Measurements from ENCODE around the gene NRF1.
"Not testable (repeated sequence)": the region's sequence is repeated elsewhere in the genome, so short reads cannot be mapped to it uniquely, and the experiment has no call there.

Gene NRF1

DNA sequence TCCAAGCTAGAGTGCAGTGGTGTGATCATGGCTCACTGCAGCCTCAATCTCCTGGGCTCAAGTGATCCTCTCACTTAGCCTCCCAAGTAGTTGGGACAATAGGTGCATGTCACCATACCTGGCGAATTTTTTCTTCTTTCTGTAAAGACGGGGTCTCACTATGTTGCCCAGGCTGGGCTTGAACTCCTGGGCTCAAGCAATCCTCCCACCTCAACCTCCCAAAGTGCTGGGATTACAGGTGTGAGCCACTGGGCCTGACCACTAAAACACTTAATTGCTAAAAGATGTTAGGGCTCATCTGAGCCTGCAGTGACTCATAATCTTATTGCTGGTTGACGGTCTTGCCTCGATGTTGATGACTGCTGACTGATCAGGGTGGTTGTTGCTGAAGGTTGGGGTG lies 63.0 kb downstream of the NRF1 start:
- H3K4me3 ChIP-seq (ENCODE audit: insufficient read depth, low read depth, low read length, poor library complexity, severe bottlenecking); H3K27me3 ChIP-seq (replicated peaks; ENCODE audit: control insufficient read depth, insufficient read depth, low read length, poor library complexity, severe bottlenecking); H3K4me1 ChIP-seq (ENCODE audit: control insufficient read depth, insufficient read depth, low read length, poor library complexity, severe bottlenecking); DNase-seq; H3K9me3 ChIP-seq (ENCODE audit: control insufficient read depth, low read length); H3K27ac ChIP-seq (ENCODE audit: insufficient read depth, low read length, poor library complexity, severe bottlenecking): not testable (repeated sequence)
- H3K36me3 ChIP-seq (ENCODE audit: control insufficient read depth, insufficient read depth, low read length): peaks cover 29% of the 10 kb centered on the region

DNA sequence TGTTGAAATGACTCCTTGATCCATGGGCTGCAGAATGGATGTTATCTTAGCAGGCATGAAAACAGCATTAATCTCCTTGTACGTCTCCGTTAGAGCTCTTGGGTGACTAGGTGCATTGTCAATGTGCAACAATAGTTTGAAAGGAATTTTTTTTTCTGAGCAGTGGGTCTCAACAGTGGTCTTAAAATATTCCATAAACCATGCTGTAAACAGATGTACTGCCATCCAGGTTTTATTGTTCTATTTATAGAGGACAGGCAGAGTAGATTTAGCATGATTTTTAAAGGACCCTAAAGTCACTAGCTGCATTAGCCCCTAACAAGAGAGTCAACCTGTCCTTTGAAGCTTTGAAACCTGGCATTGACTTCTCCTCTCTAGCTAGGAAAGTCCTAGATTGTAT lies 64.0 kb downstream of the NRF1 start:
- no peak for DNase-seq
- no peaks in the 10 kb centered on the region for H3K27me3 ChIP-seq (replicated peaks; ENCODE audit: control insufficient read depth, insufficient read depth, low read length, poor library complexity, severe bottlenecking)
- H3K9me3 ChIP-seq (ENCODE audit: control insufficient read depth, low read length): no peaks in the 10 kb centered on the region
- H3K36me3 ChIP-seq (ENCODE audit: control insufficient read depth, insufficient read depth, low read length): peaks cover 29% of the 10 kb centered on the region
- H3K27ac ChIP-seq (ENCODE audit: insufficient read depth, low read length, poor library complexity, severe bottlenecking): no peak overlapping the region
- H3K4me3 ChIP-seq (ENCODE audit: insufficient read depth, low read depth, low read length, poor library complexity, severe bottlenecking): no peak overlapping the region
- no peaks in the 10 kb centered on the region for H3K4me1 ChIP-seq (ENCODE audit: control insufficient read depth, insufficient read depth, low read length, poor library complexity, severe bottlenecking)

DNA sequence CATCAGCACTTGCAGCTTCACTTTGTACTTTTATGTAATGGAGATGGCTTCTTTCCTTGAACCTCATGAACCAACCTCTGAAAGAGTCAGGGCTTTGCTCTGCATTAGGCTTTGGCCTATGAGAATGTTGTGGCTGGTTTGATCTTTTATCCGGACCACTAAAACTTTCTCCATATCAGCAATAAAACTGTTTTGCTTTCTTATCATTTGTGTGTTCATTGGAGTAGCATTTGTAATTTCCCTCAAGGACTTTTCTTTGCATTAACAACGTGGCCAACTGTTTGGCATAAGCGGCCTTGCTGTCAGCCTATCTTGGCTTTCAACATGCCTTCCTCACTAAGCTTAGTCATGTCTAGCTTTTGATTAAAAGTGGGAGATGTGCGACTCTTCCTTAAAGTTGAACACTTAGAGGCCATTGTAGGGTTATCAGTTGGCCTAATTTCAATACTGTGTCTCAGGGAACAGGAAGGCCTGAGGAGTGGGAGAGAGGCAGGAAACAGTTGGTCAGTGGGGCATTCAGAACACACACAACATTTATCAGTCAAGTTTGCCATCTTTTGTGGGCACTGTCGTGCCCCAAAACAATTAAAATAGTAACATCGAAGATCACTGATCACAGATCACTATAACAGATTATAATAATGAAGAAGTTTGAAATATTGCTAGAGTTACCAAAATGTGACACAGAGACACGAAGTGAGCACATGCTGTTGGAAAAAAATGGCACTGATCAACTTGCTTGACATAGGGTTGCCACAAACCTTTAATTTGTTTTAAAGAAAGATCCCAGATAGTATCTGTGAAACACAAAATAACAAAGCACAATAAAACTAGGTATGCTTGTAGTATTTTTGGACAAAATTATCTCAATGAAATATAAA lies 64.7 kb downstream of the NRF1 start:
- H3K36me3 ChIP-seq (ENCODE audit: control insufficient read depth, insufficient read depth, low read length): peaks cover 29% of the 10 kb centered on the region
- no peak overlapping the region for H3K4me3 ChIP-seq (ENCODE audit: insufficient read depth, low read depth, low read length, poor library complexity, severe bottlenecking)
- no peak for DNase-seq
- no peaks in the 10 kb centered on the region for H3K27me3 ChIP-seq (replicated peaks; ENCODE audit: control insufficient read depth, insufficient read depth, low read length, poor library complexity, severe bottlenecking)
- no peaks in the 10 kb centered on the region for H3K4me1 ChIP-seq (ENCODE audit: control insufficient read depth, insufficient read depth, low read length, poor library complexity, severe bottlenecking)
- no peaks in the 10 kb centered on the region for H3K9me3 ChIP-seq (ENCODE audit: control insufficient read depth, low read length)
- H3K27ac ChIP-seq (ENCODE audit: insufficient read depth, low read length, poor library complexity, severe bottlenecking): no peak overlapping the region

DNA sequence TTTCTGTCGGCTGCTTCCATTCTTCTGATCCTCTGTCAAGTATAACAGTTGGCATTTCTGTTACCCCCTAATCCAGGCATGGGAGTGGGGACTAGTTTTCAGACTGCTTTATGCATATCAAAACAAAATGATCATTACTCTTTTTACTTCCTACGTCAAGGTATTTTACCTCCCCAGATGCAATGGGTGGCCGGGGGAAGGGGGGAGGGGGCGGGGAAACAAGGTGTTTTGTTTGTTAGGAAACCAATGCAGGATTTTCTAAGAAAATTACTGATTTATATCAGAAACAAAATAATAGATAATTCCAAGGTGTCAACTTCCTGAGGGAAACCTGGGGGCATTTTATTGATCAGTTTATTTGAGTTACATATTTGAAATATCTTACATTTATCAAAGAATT lies 66.3 kb downstream of the NRF1 start:
- peaks cover 26% of the 10 kb centered on the region for H3K36me3 ChIP-seq (ENCODE audit: control insufficient read depth, insufficient read depth, low read length)
- no peaks in the 10 kb centered on the region for H3K4me1 ChIP-seq (ENCODE audit: control insufficient read depth, insufficient read depth, low read length, poor library complexity, severe bottlenecking)
- no peaks in the 10 kb centered on the region for H3K27me3 ChIP-seq (replicated peaks; ENCODE audit: control insufficient read depth, insufficient read depth, low read length, poor library complexity, severe bottlenecking)
- DNase-seq: no peak
- H3K9me3 ChIP-seq (ENCODE audit: control insufficient read depth, low read length): no peaks in the 10 kb centered on the region
- H3K27ac ChIP-seq (ENCODE audit: insufficient read depth, low read length, poor library complexity, severe bottlenecking): no peak overlapping the region
- no peak overlapping the region for H3K4me3 ChIP-seq (ENCODE audit: insufficient read depth, low read depth, low read length, poor library complexity, severe bottlenecking)

DNA sequence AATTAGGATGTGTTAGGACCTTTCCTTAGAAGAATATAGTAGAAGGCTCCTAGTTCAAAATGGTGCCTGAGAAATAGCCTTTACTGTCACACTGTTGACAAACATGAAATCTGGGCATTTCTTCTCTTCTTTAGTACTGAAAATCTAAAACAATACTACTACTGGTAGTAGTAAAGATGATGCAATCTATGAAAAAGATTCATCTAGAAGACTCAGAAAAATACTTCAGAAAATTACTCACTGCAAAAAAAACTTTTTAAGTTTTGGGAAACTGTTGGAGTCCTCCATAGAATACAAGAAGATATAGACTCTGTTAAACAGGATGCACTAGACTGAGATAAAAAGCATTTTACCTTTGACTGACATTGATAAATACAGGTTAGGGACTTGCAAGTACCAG lies 67.1 kb downstream of the NRF1 start:
- no peak overlapping the region for H3K4me3 ChIP-seq (ENCODE audit: insufficient read depth, low read depth, low read length, poor library complexity, severe bottlenecking)
- no peaks in the 10 kb centered on the region for H3K9me3 ChIP-seq (ENCODE audit: control insufficient read depth, low read length)
- no peaks in the 10 kb centered on the region for H3K27me3 ChIP-seq (replicated peaks; ENCODE audit: control insufficient read depth, insufficient read depth, low read length, poor library complexity, severe bottlenecking)
- no peaks in the 10 kb centered on the region for H3K4me1 ChIP-seq (ENCODE audit: control insufficient read depth, insufficient read depth, low read length, poor library complexity, severe bottlenecking)
- H3K36me3 ChIP-seq (ENCODE audit: control insufficient read depth, insufficient read depth, low read length): peaks cover 21% of the 10 kb centered on the region
- no peak overlapping the region for H3K27ac ChIP-seq (ENCODE audit: insufficient read depth, low read length, poor library complexity, severe bottlenecking)
- DNase-seq: no peak

DNA sequence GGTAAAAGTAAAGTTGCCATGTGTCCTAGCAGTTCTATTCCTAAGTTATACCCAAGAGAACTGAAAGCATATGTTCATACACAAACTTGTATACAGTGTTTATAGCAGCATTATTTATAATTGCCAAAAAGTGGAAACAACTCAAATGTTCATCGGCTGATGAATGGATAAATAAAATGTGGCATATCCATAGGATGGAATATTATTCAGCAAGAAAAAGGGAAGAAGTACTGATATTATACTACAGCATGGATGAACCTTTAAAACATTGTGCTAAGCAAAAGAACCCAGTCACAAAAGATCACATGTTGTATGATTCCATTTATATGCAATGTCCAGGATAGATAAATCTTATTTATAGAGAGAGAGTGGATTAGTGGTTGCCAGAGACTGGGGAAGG lies 68.9 kb downstream of the NRF1 start:
- Histone ChIP-seq H3K4me1 (ENCODE audit: control insufficient read depth, insufficient read depth, low read length, poor library complexity, severe bottlenecking) (no peaks in the 10 kb centered on the region), H3K4me3 (ENCODE audit: insufficient read depth, low read depth, low read length, poor library complexity, severe bottlenecking) (no peak overlapping the region), H3K27me3 (replicated peaks; ENCODE audit: control insufficient read depth, insufficient read depth, low read length, poor library complexity, severe bottlenecking) (no peaks in the 10 kb centered on the region), H3K9me3 (ENCODE audit: control insufficient read depth, low read length) (no peaks in the 10 kb centered on the region), H3K27ac (ENCODE audit: insufficient read depth, low read length, poor library complexity, severe bottlenecking) (no peak overlapping the region), H3K36me3 (ENCODE audit: control insufficient read depth, insufficient read depth, low read length) (peaks cover 12% of the 10 kb centered on the region)
- no peak for DNase-seq

DNA sequence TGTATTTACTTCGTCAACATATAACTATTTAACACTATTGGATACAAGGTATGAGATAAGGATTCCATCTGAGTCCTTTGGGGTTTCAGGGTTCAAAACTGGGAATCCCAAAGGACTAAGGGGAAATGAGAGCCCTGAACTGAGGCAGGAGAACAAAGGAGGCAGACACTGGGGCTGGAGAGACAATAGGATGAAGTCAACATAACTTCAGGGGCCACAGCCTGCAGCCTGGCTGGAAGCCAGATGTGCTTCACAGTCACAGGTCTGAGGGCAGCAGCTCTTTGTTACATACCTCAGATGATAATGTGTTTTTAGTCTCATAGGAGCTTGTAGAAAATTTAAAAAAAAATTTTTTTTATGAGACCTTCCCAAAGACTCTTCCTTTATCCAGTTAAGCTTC lies 73.3 kb downstream of the NRF1 start:
- no peaks in the 10 kb centered on the region for H3K9me3 ChIP-seq (ENCODE audit: control insufficient read depth, low read length)
- H3K4me3 ChIP-seq (ENCODE audit: insufficient read depth, low read depth, low read length, poor library complexity, severe bottlenecking): no peak overlapping the region
- H3K27ac ChIP-seq (ENCODE audit: insufficient read depth, low read length, poor library complexity, severe bottlenecking): no peak overlapping the region
- DNase-seq: no peak
- H3K36me3 ChIP-seq (ENCODE audit: control insufficient read depth, insufficient read depth, low read length): peaks cover 3% of the 10 kb centered on the region
- no peaks in the 10 kb centered on the region for H3K27me3 ChIP-seq (replicated peaks; ENCODE audit: control insufficient read depth, insufficient read depth, low read length, poor library complexity, severe bottlenecking)
- H3K4me1 ChIP-seq (ENCODE audit: control insufficient read depth, insufficient read depth, low read length, poor library complexity, severe bottlenecking): no peaks in the 10 kb centered on the region

DNA sequence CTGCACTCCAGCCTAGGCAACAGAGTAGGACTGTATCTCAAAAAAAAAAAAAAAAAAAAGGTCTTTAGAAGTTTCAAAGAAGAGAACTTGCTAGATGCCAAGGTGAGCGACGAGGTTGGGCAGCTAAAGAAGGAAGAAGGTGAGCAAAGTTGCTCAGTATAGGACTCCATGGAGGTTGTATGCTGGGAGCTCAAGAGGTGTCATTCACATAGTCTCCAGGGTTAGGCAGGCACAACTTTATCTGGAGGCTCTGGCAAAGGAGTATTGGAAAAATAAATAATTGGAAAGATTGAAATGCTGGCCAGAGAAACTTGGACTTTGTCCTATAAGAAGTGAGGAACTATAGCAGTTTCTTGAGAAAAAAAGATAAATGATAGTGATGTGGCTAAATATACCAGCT lies 74.5 kb downstream of the NRF1 start:
- Histone ChIP-seq H3K4me3 (ENCODE audit: insufficient read depth, low read depth, low read length, poor library complexity, severe bottlenecking) (no peak overlapping the region), H3K36me3 (ENCODE audit: control insufficient read depth, insufficient read depth, low read length) (peaks cover 3% of the 10 kb centered on the region), H3K27me3 (replicated peaks; ENCODE audit: control insufficient read depth, insufficient read depth, low read length, poor library complexity, severe bottlenecking) (no peaks in the 10 kb centered on the region), H3K4me1 (ENCODE audit: control insufficient read depth, insufficient read depth, low read length, poor library complexity, severe bottlenecking) (no peaks in the 10 kb centered on the region), H3K27ac (ENCODE audit: insufficient read depth, low read length, poor library complexity, severe bottlenecking) (no peak overlapping the region), H3K9me3 (ENCODE audit: control insufficient read depth, low read length) (no peaks in the 10 kb centered on the region)
- no peak for DNase-seq

DNA sequence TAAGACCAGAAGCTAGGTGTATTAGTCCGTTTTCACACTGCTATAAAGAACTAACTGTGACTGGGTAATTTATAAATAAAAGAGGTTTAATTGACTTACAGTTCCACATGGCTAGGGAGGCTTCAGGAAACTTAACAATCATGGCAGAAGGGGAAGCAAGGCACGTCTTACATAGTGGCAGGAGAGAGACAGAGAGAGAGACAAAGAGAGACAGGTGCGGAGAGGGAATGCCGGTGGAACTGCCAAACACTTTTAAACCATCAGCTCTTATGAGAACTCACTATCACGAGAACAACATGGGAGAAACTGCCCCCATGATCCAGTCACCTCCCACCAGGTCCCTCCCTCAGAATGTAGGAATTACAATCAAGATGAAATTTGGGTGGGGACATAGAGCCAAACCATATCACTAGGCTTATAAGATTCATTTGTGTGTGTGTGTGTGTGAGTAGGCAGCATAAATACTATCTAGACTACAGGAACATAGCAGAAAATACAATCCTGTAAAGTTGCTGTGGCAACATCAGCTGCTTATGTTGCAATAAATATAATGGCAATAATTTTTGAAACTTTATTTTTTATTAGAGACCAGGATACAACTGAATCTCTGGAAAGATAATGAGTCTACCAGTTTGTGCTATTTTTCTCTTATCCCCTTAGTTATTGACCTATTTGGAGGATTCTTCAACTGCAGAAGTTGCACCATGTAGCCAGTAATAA lies 77.1 kb downstream of the NRF1 start:
- Histone ChIP-seq H3K27ac (ENCODE audit: insufficient read depth, low read length, poor library complexity, severe bottlenecking) (no peak overlapping the region), H3K4me3 (ENCODE audit: insufficient read depth, low read depth, low read length, poor library complexity, severe bottlenecking) (no peak overlapping the region), H3K9me3 (ENCODE audit: control insufficient read depth, low read length) (no peaks in the 10 kb centered on the region), H3K36me3 (ENCODE audit: control insufficient read depth, insufficient read depth, low read length) (peaks cover 19% of the 10 kb centered on the region), H3K27me3 (replicated peaks; ENCODE audit: control insufficient read depth, insufficient read depth, low read length, poor library complexity, severe bottlenecking) (no peaks in the 10 kb centered on the region), H3K4me1 (ENCODE audit: control insufficient read depth, insufficient read depth, low read length, poor library complexity, severe bottlenecking) (no peaks in the 10 kb centered on the region)
- no peak for DNase-seq

DNA sequence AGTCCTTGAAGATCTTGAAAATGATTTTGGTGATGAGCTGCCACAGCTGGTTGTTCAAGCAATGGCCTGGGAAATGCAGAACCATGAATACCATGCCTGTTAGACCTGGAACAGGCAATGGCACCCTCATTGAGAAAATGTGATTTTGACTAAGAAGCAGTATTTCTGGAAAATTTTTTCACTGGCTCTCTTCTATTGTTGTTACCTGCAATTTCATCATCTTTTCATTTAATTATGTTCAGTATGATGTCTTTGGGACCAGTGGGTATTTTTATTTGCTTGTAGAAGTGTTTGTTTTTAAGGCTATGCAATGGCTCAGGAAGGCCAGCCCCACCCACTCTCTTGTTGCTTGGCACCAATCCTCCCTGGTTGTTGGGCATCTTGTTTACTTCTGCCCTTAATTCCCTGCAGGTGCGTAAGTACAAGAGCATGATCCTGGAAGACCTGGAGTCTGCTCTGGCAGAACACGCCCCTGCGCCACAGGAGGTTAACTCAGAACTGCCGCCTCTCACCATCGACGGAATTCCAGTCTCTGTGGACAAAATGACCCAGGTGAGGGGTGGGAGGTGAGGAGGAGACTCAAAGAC lies 78.6 kb downstream of the NRF1 start:
- Histone ChIP-seq H3K4me1 (ENCODE audit: control insufficient read depth, insufficient read depth, low read length, poor library complexity, severe bottlenecking) (no peaks in the 10 kb centered on the region), H3K27ac (ENCODE audit: insufficient read depth, low read length, poor library complexity, severe bottlenecking) (no peak overlapping the region), H3K9me3 (ENCODE audit: control insufficient read depth, low read length) (no peaks in the 10 kb centered on the region), H3K27me3 (replicated peaks; ENCODE audit: control insufficient read depth, insufficient read depth, low read length, poor library complexity, severe bottlenecking) (no peaks in the 10 kb centered on the region), H3K4me3 (ENCODE audit: insufficient read depth, low read depth, low read length, poor library complexity, severe bottlenecking) (no peak overlapping the region), H3K36me3 (ENCODE audit: control insufficient read depth, insufficient read depth, low read length) (peaks cover 25% of the 10 kb centered on the region)
- no peak for DNase-seq
